ENCODE data around the gene SCGB3A1.

SCGB3A1 gene

GRCh38 chr5:180589771-180590542 lies 1.3 kb downstream of the SCGB3A1 start:
- no peak overlapping the region for H3K4me3 ChIP-seq (ENCODE audit: control insufficient read depth, low read depth, low read length)
- no peak for DNase-seq (ENCODE audit: low read depth)
- TF ChIP-seq, protein P1, sequence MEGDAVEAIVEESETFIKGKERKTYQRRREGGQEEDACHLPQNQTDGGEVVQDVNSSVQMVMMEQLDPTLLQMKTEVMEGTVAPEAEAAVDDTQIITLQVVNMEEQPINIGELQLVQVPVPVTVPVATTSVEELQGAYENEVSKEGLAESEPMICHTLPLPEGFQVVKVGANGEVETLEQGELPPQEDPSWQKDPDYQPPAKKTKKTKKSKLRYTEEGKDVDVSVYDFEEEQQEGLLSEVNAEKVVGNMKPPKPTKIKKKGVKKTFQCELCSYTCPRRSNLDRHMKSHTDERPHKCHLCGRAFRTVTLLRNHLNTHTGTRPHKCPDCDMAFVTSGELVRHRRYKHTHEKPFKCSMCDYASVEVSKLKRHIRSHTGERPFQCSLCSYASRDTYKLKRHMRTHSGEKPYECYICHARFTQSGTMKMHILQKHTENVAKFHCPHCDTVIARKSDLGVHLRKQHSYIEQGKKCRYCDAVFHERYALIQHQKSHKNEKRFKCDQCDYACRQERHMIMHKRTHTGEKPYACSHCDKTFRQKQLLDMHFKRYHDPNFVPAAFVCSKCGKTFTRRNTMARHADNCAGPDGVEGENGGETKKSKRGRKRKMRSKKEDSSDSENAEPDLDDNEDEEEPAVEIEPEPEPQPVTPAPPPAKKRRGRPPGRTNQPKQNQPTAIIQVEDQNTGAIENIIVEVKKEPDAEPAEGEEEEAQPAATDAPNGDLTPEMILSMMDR (conservative IDR thresholded peaks at IDR 0.05; ENCODE audit: control insufficient read depth, insufficient read depth, low read depth, low read length), result no peak

- TF ChIP-seq, protein P1 (conservative IDR thresholded peaks at IDR 0.05; ENCODE audit: control insufficient read depth, insufficient read depth, low read depth, low read length), result no peak
- DNase-seq (ENCODE audit: low read depth), result no peak
Observed at GRCh38 chr5:180586870-180587269, 4.4 kb downstream of the SCGB3A1 start.

GRCh38 chr5:180586204-180586603 lies 5.1 kb downstream of the SCGB3A1 start:
- no peak overlapping the region for H3K4me3 ChIP-seq (ENCODE audit: control insufficient read depth, low read depth, low read length)
- TF ChIP-seq, protein P1 (conservative IDR thresholded peaks at IDR 0.05; ENCODE audit: control insufficient read depth, insufficient read depth, low read depth, low read length), result no peak
- no peak for DNase-seq (ENCODE audit: low read depth)

More at GRCh38 chr5:180586870-180587269, 4.4 kb downstream of the SCGB3A1 start:
- H3K4me3 ChIP-seq (ENCODE audit: control insufficient read depth, low read depth, low read length), result no peak overlapping the region

- H3K4me3 ChIP-seq (ENCODE audit: control insufficient read depth, low read depth, low read length), result no peak overlapping the region
- TF ChIP-seq, protein P1 (conservative IDR thresholded peaks at IDR 0.05; ENCODE audit: control insufficient read depth, insufficient read depth, low read depth, low read length), result no peak
- no peak for DNase-seq (ENCODE audit: low read depth)
Observed at GRCh38 chr5:180583738-180584137, 7.6 kb downstream of the SCGB3A1 start.

- no peak for DNase-seq (ENCODE audit: low read depth)
- TF ChIP-seq, protein P1 (conservative IDR thresholded peaks at IDR 0.05; ENCODE audit: control insufficient read depth, insufficient read depth, low read depth, low read length), result no peak
- H3K4me3 ChIP-seq (ENCODE audit: control insufficient read depth, low read depth, low read length), result no peak overlapping the region
Observed at GRCh38 chr5:180580681-180581080, 10.6 kb downstream of the SCGB3A1 start.

DNA sequence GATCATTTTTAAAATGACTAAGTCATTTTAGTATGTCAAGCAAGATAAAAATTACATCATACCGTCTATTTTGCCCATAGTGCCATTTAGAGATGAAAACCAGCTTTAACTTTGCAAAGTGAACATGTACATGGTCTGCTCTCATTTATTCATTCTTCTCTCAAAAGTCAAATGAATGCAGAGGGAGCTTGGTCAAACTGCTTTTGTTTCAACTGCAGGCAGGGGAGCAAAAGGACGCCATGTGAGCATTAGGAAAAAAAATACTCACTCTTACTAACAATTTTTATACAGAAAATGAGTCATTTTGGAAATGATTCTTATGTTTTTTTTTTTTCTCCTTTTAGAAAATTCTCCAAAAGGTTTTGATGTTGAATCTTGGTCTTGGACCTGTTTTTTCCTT lies 15.7 kb downstream of the SCGB3A1 start:
- TF ChIP-seq, protein P1 (conservative IDR thresholded peaks at IDR 0.05; ENCODE audit: control insufficient read depth, insufficient read depth, low read depth, low read length), result no peak
- no peak for DNase-seq (ENCODE audit: low read depth)
- no peak overlapping the region for H3K4me3 ChIP-seq (ENCODE audit: control insufficient read depth, low read depth, low read length)

Data from fibroblast of mammary gland (primary cell).